Camera-type eye (tissue), 1 donor: Measurements from ENCODE around the gene GFOD1. TPM values are rescaled to one million over a fixed set of nuclear protein-coding genes. Genes with fewer than 3 reads are reported as not detected.

Source experiments
- total RNA-seq: library from RNA; depleted of rRNA; stranded (reverse); fragments of >200 nt; gene quantifications from one replicate; pipeline ENCODE4 v1.2.3, GENCODE V29; 2014

The GFOD1 gene, protein sequence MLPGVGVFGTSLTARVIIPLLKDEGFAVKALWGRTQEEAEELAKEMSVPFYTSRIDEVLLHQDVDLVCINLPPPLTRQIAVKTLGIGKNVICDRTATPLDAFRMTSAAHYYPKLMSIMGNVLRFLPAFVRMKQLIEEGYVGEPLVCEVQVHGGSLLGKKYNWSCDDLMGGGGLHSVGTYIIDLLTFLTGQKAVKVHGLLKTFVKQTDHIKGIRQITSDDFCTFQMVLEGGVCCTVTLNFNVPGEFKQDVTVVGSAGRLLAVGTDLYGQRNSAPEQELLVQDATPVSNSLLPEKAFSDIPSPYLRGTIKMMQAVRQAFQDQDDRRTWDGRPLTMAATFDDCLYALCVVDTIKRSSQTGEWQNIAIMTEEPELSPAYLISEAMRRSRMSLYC
- 10.9 TPM for total RNA-seq

DNA sequence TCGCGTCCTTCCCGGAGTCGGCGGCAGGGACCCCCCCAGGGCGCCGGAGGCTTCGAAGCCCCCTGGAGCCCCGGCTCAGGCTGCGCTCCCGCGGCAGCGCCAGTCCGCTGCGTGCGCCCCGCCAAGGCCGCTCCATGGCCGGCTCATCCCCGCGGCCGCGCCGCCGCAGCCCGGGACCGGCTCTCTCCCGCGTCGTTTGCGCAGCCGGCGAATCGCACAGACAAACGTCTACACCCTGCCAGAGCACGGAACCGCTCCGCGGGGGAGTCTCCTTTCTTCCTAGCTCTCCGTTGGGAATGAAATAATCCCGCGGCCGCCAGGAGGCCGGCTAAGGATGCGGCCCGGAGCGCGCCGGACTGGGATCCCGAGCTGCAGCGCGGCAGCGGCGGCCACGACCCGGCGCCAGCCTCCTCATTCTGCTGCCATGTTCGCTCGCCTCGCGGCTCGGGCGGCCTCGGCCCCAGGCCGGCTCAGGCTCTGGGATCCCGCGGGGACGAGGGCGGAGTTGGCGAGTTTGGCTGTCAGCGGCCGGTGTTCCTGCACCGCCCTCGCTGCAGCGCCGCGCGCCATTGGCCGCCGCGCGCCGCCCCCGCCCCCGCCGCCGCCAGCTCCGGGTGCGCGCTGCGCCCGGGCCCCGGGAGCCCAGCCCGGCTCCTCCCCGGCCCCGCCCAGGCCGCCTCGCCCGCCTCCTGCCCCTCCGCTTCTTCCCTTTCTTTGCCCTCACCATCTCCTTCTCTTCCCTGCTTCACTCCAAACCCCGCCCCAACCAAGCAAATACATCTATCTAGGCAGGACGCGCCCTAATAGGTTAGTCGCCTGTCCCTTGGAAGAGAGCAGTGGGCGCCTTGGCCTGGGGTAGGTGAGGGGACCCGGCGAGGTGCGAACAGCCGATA is at the start of gene GFOD1:
Gene GFOD1, minus strand, starts transcription at position 479 of the 893 bp plus-strand sequence. CDS start 710 bp downstream, outside the sequence.

DNA sequence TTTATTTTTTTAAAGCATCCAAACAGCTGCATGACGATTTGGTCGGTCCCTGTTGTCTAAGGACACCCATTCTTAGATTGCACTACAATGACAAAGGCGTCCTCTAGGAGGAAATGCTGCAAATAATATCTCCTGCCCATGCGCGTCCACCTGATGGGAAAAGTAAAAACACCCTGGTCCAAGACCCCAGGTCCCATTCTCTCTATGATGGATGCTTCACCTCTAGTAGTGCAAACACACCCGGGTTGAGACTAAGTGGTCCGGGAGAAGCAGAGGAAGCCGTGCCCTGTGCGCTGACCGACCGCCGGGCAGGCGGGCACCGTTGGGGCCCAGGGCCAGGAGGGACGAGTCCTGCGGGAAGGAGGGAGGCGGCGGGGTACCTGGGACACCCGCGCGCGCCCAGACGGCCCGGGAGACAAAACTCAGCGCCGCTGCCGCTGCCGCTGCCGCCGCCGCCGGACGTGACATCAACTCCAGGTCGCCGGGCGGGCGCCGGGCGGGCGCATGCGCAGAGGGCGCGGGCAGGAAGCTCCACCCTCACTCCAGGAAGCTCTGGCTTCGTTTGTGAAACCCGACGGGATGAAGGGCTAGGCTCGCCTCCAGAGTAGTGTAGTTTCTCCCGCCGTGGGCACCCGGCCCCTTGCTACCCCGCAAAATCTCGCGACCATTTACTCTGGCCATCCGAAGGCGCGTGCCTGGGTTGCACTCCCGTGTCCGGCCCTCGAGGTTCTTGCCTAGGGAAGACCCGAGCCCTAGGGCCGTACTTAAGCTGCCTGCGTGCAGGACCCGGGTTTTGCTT is 159.1 kb downstream of the GFOD1 start, which contains the start of gene TBC1D7:
Gene TBC1D7, minus strand, starts transcription at position 462 of the 799 bp plus-strand sequence. CDS start 1,639 bp downstream, outside the sequence.

Other genes starting within 250 kb of the GFOD1 start
- gene TBC1D7, start 159.1 kb downstream of the GFOD1 start, total RNA-seq = 31.5 TPM
- 10.6 TPM for gene SIRT5, start 87.0 kb upstream of the GFOD1 start, total RNA-seq
- 77.8 TPM for gene NOL7, start 127.7 kb upstream of the GFOD1 start, total RNA-seq
- gene RANBP9, start 224.2 kb upstream of the GFOD1 start, total RNA-seq = 67.3 TPM